Spinal cord (tissue), 10 donors: ENCODE measurements around the gene ZNF304. TPM values are rescaled to one million over a fixed set of nuclear protein-coding genes. Genes with fewer than 3 reads are reported as not detected.

Experiments
- DNase-seq, 6 donors: peaks; one replicate each; pipeline versions ENCODE4 v3.0.0 to v3.0.0-alpha.2; 2013 to 2015; ENCODE audit warnings: low spot score in 6 of 6, low read depth in 4 of 6
- H3K27ac ChIP-seq: one replicate; pipeline ENCODE4 v1.5.1; 2013; ENCODE audit warnings: low read depth, low read length, control low read depth
- H3K27me3 ChIP-seq: one replicate; pipeline ENCODE4 v1.6.1; 2013; ENCODE audit warnings: low read length; ENCODE audit not compliant: control insufficient read depth, insufficient read depth
- H3K36me3 ChIP-seq: one replicate; pipeline ENCODE4 v1.6.1; 2013; ENCODE audit warnings: low read length; ENCODE audit not compliant: control insufficient read depth, insufficient read depth
- H3K4me1 ChIP-seq: one replicate; pipeline ENCODE4 v1.6.1; 2013; ENCODE audit warnings: low read length; ENCODE audit not compliant: control insufficient read depth, insufficient read depth
- H3K4me3 ChIP-seq: one replicate; pipeline ENCODE4 v1.5.1; 2013; ENCODE audit warnings: low read depth, low read length, control low read depth
- H3K9me3 ChIP-seq: one replicate; pipeline ENCODE4 v1.6.1; 2013; ENCODE audit warnings: low read length; ENCODE audit not compliant: control insufficient read depth, insufficient read depth
- WGBS: methylation state at CpG from one replicate; pipeline ENCODE4 v1.1.5; 2013; ENCODE audit warnings: missing lambda C conversion rate; ENCODE audit not compliant: insufficient coverage; 5-methylcytosine and 5-hydroxymethylcytosine counted together
- long read RNA-seq, 4 donors: transcript quantifications; one replicate each; lab custom pipeline, GENCODE V29; 2026
- polyA plus RNA-seq, 2 donors: library from polyadenylated mRNA; unstranded; fragments of 120-200 nt; gene quantifications; one replicate each; pipeline ENCODE4 v1.2.1, GENCODE V29; 2013; ENCODE audit not compliant: insufficient read length in 2 of 2
- total RNA-seq, 2 donors: library from RNA; depleted of rRNA in 1 of 2; stranded (reverse); fragments of 120-200 nt in 1 of 2; fragments of >200 nt in 1 of 2; gene quantifications; one replicate each; pipeline versions ENCODE4 v1.2.3 to v1.2.4, GENCODE V29; 2013 to 2014
- donor health status: healthy.

ZNF304 gene
- total RNA-seq = 10 to 100 TPM; 13.5 to 18.6 TPM
- 10 to 100 TPM; 12.8 to 14.1 TPM for polyA plus RNA-seq
- long read RNA-seq, donor 1, full-length matches to known transcripts = 2 of 2 reads
- long read RNA-seq, donor 1, partial matches to known transcripts = 0 of 2 reads
- long read RNA-seq, donor 1, other reads (novel, unspliced or antisense) = 0 of 2 reads
- long read RNA-seq, donor 2, full-length matches to known transcripts = 1 of 1 reads
- long read RNA-seq, donor 2, partial matches to known transcripts = 0 of 1 reads
- long read RNA-seq, donor 2, other reads (novel, unspliced or antisense) = 0 of 1 reads
- long read RNA-seq, donor 3 = 0 reads
- long read RNA-seq, donor 4 = 0 reads

DNA sequence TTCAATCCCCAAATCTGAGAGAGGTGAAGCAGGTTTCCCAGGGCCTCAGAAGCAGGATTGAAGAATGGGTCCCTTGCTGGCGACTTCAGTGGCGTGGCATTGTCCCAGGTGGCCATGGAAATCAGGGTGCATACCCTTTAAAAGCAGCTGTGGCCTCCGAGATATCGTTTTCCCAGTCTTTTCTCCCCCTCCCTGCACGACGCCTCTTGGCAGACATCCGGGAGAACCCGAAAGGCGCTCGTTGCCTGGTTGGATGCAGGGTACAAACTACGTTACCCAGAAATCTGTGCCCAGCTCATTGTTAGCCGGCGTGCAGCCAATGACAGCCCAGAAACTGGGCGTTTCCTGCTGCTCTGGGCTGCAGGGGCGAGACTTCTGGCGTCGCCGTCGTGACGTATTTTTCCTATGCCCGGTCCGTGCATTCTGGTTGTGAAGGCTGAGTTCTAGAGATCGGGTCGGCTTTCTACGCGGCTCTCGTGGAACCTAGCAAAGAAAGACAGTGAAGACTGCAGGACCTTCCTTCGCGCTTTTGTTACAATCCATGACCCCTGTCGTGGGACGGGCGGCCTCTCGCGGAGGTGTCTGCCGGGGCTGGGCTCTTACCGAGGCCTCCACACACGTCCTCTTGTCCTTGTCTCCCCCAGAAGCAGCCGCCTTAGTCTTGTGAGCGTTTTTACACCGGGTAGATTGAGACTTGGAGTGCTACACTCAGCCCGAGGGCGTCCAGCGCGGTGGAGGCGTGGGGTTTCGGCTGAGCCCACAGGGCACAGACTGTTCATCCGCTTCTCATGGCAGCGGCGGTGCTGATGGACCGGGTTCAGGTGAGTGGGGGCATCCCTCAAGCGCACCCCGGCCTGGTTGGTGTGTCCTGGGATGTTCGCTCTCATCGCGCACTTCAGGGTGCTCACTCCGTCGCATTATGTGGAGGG, at the start of gene ZNF304:
ZNF304 (plus strand) TSS at position 395 of the 929 bp plus-strand sequence; CDS start at position 789, 394 bp downstream.
- peak within 1 kb of the TSS; percentile 67 for H3K27ac ChIP-seq
- DNase-seq = peak; percentile 91 to 99 (median 95)
- H3K4me1 ChIP-seq = peaks cover 7% of the 10 kb centered on the region
- peaks cover 2% of the 10 kb centered on the region for H3K27me3 ChIP-seq
- WGBS = under 1% methylated on average over 57 of the region's 57 CpGs
- H3K4me3 ChIP-seq = peak within 1 kb of the TSS; percentile 92
- peaks cover 23% of the 10 kb centered on the region for H3K36me3 ChIP-seq
- no peaks in the 10 kb centered on the region for H3K9me3 ChIP-seq

DNA sequence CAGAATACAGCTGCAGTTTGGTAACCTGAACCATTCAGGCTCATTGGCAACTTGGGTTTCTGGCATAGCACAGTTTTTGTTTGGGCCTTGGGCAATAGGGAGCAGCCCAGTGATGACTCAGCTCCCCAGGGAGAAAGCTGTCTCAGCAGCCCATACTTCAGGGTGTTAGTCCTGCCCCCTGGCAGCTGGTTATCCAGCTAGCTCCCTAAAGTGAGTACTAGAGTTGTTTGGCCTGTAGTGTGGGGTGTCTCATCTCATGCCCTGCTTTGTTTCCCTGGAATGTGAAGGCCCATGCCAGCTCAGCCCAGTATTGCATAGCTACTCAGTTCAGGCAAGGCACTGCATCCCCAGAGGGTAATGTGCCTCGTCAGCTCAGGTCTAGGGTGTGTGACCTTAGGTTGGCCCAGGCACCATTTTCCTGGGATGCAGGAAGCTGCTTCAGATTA, 49.0 kb upstream of the ZNF304 start:
- no peak overlapping the region for H3K4me3 ChIP-seq
- no peaks in the 10 kb centered on the region for H3K9me3 ChIP-seq
- peaks cover 26% of the 10 kb centered on the region for H3K36me3 ChIP-seq
- 82% methylated on average over 1 of the region's 1 CpG for WGBS
- H3K27me3 ChIP-seq = no peaks in the 10 kb centered on the region
- DNase-seq = no peak
- H3K4me1 ChIP-seq = no peaks in the 10 kb centered on the region
- H3K27ac ChIP-seq = no peak overlapping the region

GRCh38 chr19:57302727-57303401, 48.2 kb upstream of the ZNF304 start:
- Histone ChIP-seq H3K4me3 (no peak overlapping the region), H3K36me3 (peaks cover 26% of the 10 kb centered on the region), H3K9me3 (no peaks in the 10 kb centered on the region), H3K27ac (no peak overlapping the region), H3K27me3 (no peaks in the 10 kb centered on the region), H3K4me1 (no peaks in the 10 kb centered on the region)
- no peak for DNase-seq
- 92% methylated on average over 7 of the region's 7 CpGs for whole genome bisulfite sequencing

- no peak for DNase-seq
- Histone ChIP-seq H3K4me3 (no peak overlapping the region), H3K27me3 (no peaks in the 10 kb centered on the region), H3K9me3 (no peaks in the 10 kb centered on the region), H3K4me1 (no peaks in the 10 kb centered on the region), H3K27ac (no peak overlapping the region), H3K36me3 (peaks cover 21% of the 10 kb centered on the region)
- WGBS = 44% methylated on average over 1 of the region's 1 CpG
Observed at GRCh38 chr19:57305056-57305455, 46.0 kb upstream of the ZNF304 start.

DNA sequence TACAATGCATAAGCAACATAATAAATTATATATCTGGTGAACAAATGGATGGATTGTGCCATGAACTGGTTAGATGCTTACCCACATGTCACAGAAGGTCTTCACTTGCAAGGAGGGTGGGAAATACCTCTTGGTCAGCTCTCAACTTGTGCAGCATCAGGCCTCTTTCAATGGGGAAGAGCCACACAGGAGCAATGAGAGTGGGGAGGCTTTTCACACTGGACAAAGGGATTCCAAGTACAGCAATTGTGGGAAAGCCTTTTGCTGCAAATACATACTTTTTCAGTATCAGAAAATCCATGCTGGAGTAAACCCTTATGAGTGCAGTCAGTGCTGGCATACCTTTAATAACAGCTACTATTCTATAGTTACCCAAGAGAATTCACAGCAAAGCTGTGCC, 42.6 kb upstream of the ZNF304 start:
- H3K27ac ChIP-seq = no peak overlapping the region
- H3K4me1 ChIP-seq = no peaks in the 10 kb centered on the region
- no peak for DNase-seq

DNA sequence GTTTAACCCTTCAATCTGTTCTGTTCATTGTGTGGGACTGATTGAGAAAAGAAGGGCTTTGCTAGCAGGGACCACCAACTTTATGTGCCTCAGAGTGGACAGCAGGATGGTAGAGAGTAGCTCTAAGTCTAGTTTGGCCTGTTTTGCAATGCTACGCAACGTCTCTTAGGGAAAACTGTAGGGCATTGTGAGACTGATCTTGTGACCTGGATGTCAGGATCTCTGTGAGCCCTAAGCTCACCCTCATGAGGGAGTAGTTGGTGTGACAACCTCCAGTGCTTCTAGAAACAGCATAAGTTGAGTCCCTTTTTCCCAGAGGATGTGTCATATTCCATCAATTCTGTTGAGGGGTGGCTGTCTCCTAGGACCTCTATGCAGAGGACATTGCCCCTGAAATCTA, 40.3 kb upstream of the ZNF304 start:
- no peak for DNase-seq
- H3K36me3 ChIP-seq = no peaks in the 10 kb centered on the region
- no peaks in the 10 kb centered on the region for H3K9me3 ChIP-seq
- H3K4me1 ChIP-seq = no peaks in the 10 kb centered on the region
- 75% methylated on average over 2 of the region's 2 CpGs for WGBS
- no peak overlapping the region for H3K27ac ChIP-seq
- peaks cover 8% of the 10 kb centered on the region for H3K27me3 ChIP-seq
- H3K4me3 ChIP-seq = no peak overlapping the region

More for the DNA sequence above, 42.6 kb upstream of the ZNF304 start:
- H3K9me3 ChIP-seq = no peaks in the 10 kb centered on the region
- no peaks in the 10 kb centered on the region for H3K27me3 ChIP-seq
- H3K36me3 ChIP-seq = peaks cover 4% of the 10 kb centered on the region
- no peak overlapping the region for H3K4me3 ChIP-seq

DNA sequence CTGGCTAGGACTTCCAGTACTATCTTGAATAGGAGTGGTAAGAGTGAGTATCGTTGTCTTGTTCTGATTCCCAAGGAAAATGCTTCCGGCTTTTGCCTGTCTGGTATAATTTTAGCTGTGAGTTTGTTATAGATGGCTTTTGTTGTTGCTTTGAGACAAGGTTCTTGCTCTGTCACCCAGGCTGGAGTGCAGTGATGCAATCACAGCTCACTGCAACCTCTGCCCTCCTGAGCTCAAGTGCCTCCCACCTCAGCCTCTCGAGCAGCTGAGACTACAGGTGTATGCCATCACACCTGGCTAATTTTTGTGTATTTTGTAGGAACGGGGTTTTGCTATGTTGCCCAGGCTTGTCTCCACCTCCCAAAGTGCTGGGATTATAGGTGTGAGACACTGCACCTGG, 36.9 kb upstream of the ZNF304 start:
- Histone ChIP-seq H3K27ac (no peak overlapping the region), H3K4me3 (no peak overlapping the region), H3K36me3 (no peaks in the 10 kb centered on the region), H3K4me1 (no peaks in the 10 kb centered on the region), H3K27me3 (peaks cover 34% of the 10 kb centered on the region), H3K9me3 (no peaks in the 10 kb centered on the region)
- 73% methylated on average over 2 of the region's 4 CpGs for WGBS
- no peak for DNase-seq

GRCh38 chr19:57317503-57317902, 33.6 kb upstream of the ZNF304 start:
- Histone ChIP-seq H3K36me3 (peaks cover 3% of the 10 kb centered on the region), H3K27ac (no peak overlapping the region), H3K4me1 (peaks cover 13% of the 10 kb centered on the region), H3K27me3 (peaks cover 34% of the 10 kb centered on the region), H3K4me3 (no peak overlapping the region), H3K9me3 (no peaks in the 10 kb centered on the region)
- no peak for DNase-seq
- 4% methylated on average over 28 of the region's 29 CpGs for WGBS

DNA sequence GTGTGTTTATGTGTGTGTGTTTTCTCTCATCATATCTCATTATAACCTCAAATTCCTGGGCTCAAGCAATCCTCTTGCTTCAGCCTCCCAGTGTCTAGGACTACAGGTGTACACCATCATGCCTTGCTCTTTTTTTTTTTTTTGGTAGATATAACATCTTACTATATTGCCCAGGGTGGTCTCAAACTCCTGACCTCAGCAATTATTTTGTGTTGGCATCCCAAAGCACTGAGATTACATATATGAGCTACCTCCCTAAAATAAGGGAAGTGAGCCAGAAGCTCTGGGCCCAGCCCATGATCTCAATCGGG, 31.2 kb upstream of the ZNF304 start:
- Histone ChIP-seq H3K4me3 (peak overlapping the region; percentile 94), H3K9me3 (no peaks in the 10 kb centered on the region), H3K36me3 (peaks cover 16% of the 10 kb centered on the region), H3K4me1 (peaks cover 13% of the 10 kb centered on the region), H3K27ac (peak overlapping the region; percentile 88), H3K27me3 (peaks cover 28% of the 10 kb centered on the region)
- DNase-seq = peak in 1 of 6 donors; percentile 0
- 0% methylated on average over 1 of the region's 1 CpG for WGBS
